ENCODE results near the gene CABP2. TPM values are rescaled to one million over a fixed set of nuclear protein-coding genes. Genes with fewer than 3 reads are reported as not detected.
A peak's percentile ranks its signal among the peaks of the same experiment; 100 is the strongest.

The CABP2 gene
- total and polyA plus RNA-seq, 10 of the 15 experiments (the other 5 are each of a cell fraction or from before 2014, with no cell fraction given): not detected

DNA sequence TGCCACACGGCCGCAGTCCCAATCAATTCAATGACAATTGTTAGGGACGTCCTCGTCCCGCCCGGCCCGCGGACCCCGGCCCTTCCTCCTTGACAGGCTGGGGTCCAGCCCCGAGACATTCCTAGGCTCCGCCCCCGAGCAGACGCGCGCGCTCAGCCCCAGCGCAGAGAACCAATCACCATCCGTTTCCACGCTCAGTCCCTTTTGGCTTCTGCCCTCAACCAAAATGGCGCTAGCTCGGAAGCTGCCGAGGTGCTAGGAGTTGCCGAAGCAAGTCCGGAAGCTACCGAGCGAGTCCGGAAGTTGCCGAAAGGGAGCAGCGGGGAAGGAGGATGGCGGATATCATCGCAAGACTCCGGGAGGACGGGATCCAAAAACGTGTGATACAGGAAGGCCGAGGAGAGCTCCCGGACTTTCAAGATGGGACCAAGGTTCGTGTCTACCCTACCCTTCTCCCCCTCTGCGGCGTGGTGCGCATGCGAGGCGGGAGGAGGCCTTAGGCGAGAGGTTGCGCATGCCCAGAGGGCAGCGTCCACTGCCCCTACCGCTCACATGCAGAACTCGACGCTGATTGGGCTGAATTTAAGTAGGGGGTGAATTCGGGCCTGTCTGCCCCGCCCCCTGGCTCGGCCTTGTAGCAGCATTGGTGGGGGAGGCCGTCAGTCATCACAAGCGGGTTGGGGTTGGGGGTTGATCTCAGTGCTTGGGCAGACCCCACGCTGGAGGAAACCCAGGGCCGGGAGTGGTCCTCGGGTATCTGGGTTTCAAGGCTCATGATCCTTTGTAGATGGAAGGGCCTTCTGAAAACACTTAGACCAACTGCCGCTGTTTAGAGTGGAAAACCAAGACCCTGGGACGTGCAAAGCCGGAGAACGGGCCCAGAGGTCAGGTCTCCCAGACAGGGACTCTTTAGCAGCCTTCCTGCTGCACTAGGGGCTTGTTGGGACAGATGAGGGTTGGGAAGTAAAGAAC, 40.1 kb downstream of the CABP2 start, which contains the start of gene AIP (continued):
- TF ChIP-seq MXI1 (IDR thresholded peaks at IDR 0.05; ENCODE audit: low read depth, low read length) (no peak), RELA (IDR thresholded peaks at IDR 0.05; ENCODE audit: borderline replicate concordance, partially characterized antibody) (peak; percentile 28), SIN3A (IDR thresholded peaks at IDR 0.05; ENCODE audit: low read depth, low read length) (0 out of 2 replicates have a peak, but pooled peaks have one; percentile 54), HCFC1 (IDR thresholded peaks at IDR 0.05; ENCODE audit: low read length) (peak; percentile 77), BACH1 (IDR thresholded peaks at IDR 0.05; ENCODE audit: borderline replicate concordance) (no peak), SMARCA5 (IDR thresholded peaks at IDR 0.05) (peak; percentile 60; the same call in 1 of the 2 replicates)
- TF ChIP-seq, protein P1, sequence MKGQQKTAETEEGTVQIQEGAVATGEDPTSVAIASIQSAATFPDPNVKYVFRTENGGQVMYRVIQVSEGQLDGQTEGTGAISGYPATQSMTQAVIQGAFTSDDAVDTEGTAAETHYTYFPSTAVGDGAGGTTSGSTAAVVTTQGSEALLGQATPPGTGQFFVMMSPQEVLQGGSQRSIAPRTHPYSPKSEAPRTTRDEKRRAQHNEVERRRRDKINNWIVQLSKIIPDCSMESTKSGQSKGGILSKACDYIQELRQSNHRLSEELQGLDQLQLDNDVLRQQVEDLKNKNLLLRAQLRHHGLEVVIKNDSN (IDR thresholded peaks at IDR 0.05; ENCODE audit: borderline replicate concordance, extremely low read length, insufficient read depth, low read depth, low read length): no peak
- TF ChIP-seq, protein P2, sequence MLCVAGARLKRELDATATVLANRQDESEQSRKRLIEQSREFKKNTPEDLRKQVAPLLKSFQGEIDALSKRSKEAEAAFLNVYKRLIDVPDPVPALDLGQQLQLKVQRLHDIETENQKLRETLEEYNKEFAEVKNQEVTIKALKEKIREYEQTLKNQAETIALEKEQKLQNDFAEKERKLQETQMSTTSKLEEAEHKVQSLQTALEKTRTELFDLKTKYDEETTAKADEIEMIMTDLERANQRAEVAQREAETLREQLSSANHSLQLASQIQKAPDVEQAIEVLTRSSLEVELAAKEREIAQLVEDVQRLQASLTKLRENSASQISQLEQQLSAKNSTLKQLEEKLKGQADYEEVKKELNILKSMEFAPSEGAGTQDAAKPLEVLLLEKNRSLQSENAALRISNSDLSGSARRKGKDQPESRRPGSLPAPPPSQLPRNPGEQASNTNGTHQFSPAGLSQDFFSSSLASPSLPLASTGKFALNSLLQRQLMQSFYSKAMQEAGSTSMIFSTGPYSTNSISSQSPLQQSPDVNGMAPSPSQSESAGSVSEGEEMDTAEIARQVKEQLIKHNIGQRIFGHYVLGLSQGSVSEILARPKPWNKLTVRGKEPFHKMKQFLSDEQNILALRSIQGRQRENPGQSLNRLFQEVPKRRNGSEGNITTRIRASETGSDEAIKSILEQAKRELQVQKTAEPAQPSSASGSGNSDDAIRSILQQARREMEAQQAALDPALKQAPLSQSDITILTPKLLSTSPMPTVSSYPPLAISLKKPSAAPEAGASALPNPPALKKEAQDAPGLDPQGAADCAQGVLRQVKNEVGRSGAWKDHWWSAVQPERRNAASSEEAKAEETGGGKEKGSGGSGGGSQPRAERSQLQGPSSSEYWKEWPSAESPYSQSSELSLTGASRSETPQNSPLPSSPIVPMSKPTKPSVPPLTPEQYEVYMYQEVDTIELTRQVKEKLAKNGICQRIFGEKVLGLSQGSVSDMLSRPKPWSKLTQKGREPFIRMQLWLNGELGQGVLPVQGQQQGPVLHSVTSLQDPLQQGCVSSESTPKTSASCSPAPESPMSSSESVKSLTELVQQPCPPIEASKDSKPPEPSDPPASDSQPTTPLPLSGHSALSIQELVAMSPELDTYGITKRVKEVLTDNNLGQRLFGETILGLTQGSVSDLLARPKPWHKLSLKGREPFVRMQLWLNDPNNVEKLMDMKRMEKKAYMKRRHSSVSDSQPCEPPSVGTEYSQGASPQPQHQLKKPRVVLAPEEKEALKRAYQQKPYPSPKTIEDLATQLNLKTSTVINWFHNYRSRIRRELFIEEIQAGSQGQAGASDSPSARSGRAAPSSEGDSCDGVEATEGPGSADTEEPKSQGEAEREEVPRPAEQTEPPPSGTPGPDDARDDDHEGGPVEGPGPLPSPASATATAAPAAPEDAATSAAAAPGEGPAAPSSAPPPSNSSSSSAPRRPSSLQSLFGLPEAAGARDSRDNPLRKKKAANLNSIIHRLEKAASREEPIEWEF (IDR thresholded peaks at IDR 0.05; ENCODE audit: insufficient replicate concordance, low read depth, low read length): no peak
